GM18502 (cell line): ENCODE measurements around the gene GKN2.

Source experiments
- ATAC-seq: cut with Tn5 transposase; IDR thresholded peaks from one replicate; pipeline ENCODE4 v1.9.1; 2021; ENCODE audit warnings: mild to moderate bottlenecking; ENCODE audit not compliant: unreplicated experiment, poor library complexity

The GKN2 gene

DNA sequence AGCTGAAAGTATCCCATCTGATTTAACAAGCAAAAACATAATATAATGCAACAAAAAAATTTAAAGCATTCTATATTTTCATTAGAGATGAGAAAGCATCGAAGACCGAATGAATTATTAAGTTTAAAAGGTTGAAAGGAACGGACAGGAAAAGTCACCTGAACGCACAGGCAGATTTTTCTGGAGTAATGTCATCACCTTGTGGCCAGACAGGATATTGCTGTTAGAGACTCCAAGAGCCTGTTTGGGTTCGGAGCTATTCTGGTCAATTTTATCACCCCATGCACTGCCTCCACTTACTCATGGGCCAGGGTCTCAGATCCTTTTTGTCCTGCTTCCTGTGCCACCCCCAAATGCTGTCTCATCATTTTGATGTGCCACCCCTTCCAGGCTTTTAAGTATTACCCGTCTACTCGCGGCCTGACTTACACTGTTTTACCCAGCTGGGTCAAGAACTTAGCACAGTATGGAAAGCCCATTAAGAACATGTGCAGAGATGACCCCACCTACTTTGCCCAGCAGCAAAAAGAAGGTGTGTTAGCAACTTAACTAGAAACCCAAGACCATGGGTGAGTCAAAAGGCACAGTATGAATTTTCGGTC lies 27.3 kb downstream of the GKN2 start:
- ATAC-seq: peak; percentile 66

DNA sequence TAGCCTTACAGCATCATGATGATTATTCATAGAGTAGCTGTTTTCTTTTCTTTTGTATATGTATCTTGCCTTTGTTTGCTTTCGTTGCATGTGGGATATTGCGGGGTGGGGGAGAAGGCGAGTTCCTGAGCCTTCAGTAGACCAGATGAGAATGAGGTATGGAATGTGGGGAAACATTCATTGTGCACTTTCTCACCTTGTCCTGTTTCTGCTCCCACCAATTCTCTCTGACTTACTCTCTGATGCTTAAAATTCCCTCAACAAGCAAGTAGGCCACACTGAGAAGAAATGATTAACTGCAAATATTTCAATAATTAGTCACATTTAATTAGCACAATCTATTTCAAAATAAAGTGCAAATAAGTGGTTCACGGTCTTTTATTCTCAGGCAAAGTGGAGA lies 31.0 kb downstream of the GKN2 start:
- ATAC-seq: no peak

- no peak for ATAC-seq
These were observed 32.1 kb downstream of the GKN2 start for GRCh38 chr2:68920481-68921170.

DNA sequence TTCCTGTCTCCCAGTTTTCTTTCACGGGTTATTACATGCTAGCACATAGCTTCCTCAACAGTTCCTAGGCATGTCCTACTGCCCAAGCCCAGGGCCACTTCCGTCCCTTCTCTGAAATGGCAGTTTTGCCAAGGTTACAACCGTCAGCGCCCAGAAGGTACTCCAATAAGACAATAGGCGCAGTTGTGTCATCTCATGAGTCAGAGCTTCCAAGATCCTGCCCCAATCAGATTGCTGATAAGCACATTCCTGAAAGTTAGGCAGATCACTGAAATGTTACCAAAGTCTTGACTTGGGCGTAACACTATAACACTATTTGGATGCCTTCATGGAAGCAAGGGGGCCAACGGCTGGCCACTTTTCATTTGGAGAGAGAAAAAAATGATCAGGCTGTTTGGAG lies 34.2 kb downstream of the GKN2 start:
- no peak for ATAC-seq

- no peak for ATAC-seq
These were observed 35.5 kb downstream of the GKN2 start for GRCh38 chr2:68917034-68917718.

DNA sequence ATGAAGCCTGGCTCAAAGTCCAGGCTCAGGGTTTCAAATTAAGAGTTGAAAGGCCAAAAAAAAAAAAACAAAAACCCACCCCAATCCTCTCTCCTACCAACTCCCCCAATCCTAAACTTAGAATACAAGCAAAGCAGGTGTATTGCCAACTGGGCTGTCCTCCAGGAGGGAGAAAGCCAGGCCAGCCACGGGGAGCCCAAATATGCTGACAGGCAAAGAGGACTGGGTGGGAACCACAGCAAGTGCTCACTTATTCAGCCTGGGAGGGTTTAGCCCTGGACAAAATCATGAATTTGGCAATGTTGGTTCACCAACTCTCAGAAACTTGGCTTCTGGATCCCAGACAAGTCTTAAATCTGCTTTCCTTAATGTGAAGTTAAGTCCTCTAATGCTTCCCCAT lies 36.5 kb downstream of the GKN2 start:
- ATAC-seq: no peak

DNA sequence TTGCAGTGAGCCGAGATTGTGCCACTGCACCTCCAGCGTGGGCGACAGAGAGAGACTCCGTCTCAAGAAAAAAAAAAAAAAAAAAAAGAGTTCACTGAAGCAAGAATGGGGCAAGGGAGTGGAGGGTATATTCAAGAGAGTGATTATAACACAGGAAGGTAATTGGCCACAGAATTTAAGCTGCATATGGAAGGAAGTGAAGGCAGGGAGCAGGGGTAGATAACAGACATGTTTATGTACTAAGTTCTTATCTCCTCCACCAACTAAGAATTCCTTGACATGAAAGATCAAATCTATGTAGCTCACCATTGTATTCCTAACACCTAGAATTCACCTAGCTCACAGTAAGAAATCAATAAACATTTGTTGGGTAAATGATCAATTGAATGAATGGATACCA lies 37.3 kb downstream of the GKN2 start:
- ATAC-seq: no peak

- ATAC-seq: no peak
These were observed 39.3 kb downstream of the GKN2 start for GRCh38 chr2:68913359-68913758.

DNA sequence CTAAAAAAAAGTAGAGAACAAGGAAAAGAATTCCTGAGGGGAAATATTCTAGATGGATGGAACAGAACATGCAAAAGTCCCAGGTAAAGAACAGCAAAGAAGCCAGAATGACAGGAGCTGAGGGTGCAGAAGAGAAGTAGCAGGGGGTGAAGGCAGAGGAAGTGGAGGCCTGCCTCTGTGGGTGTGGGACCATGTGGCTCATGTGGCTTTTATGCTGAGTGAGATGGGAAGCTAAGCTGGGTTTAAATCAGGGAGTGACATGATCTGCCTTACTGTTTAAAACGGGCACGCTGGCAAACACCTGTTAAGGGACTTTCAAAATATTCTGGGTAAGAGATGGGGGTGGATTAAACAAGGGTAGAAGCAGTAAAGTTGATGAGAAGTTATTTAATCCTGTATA lies 40.0 kb downstream of the GKN2 start:
- ATAC-seq: no peak

GRCh38 chr2:68912111-68912510 lies 40.6 kb downstream of the GKN2 start:
- ATAC-seq: no peak

GRCh38 chr2:68911709-68912108 lies 41.0 kb downstream of the GKN2 start:
- ATAC-seq: no peak

DNA sequence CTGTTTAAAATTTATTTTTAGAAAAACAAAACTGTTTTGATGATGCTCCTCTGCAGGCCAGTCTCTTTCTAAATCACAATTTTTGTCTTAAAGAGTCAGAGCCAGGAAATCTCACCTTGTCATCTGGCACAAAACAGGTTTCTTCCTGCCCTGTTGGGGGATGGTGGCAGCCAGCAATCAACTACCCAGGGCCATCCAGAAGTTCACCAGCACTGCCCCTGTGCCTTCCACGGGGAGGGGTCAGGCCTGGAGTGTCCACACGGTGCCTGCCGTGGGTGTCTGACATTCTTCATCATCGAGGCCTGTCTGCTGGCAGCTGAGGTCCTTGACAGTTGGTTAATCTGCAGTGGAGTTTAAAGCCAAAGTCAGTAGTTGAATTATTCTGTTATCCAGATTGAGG lies 41.4 kb downstream of the GKN2 start:
- ATAC-seq: no peak

GRCh38 chr2:68909793-68910674 lies 42.7 kb downstream of the GKN2 start:
- ATAC-seq: peak; percentile 49

- ATAC-seq: peak; percentile 98
These were observed 44.2 kb downstream of the GKN2 start for GRCh38 chr2:68908392-68908970.

DNA sequence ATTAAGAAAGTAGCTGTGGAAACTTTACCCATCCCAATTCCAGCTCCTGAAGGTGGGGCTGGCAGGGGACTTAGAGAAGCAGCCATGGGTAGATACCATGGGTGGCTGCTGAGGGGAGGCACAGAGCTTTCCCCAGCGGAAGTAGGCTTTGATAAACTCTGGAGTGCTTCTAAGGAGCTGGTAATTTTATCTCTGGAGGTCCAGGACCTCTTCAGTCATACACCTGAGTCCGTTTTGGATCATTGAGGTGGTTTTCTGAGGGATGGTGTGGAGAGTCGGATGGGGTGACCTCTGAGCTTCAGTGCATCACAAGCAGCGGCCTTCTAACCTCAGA lies 44.8 kb downstream of the GKN2 start:
- peak; percentile 26 for ATAC-seq

DNA sequence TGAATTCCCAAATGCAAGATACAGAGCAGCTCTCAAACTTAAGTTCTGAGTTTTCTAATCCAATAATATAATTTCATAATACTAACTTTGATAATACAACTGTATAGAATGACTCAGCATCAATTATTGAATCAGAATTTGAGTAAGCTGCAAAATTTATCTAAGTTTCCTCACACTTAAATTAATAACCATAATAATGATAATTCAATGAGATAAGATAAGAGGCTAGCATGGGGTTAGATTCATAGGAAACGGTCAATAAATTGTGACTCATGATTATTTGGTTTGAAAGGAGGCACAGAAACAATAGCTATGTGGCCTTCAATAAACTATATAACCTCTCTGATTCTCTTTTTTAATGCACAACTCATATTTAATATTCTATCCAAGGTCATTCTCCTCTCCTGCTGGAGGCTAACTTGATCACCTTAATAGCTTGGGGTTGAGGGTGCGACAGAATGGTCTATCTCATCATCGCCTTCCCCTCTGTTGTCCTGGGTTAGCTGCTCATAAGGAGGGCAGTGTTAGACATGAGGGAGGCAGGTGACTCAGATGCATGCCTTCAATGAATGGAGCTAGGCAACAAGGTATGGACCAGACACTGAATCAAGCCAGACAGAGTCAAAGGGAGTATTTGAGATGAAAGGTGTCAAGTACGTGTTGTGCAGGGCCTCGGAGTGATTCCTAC lies 45.3 kb downstream of the GKN2 start:
- ATAC-seq: no peak

GRCh38 chr2:68906716-68907115 lies 46.0 kb downstream of the GKN2 start:
- ATAC-seq: no peak

DNA sequence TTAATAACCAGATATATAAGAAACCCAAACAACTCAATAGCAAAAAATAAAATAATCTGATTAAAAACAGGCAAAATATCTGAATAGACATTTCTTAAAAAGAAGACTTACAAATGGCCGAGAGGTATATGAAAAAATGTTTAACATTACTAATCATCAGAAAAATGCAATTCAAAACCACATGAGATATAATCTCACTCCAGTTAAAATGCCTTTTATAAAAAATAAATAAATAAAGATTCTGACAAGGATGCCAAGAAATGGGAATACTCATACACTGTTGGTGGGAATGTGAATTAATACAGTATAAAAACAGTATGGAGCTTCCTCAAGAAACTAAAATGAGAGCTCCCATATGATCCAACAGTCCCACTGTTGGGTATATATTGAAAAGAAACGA lies 47.6 kb downstream of the GKN2 start:
- no peak for ATAC-seq

DNA sequence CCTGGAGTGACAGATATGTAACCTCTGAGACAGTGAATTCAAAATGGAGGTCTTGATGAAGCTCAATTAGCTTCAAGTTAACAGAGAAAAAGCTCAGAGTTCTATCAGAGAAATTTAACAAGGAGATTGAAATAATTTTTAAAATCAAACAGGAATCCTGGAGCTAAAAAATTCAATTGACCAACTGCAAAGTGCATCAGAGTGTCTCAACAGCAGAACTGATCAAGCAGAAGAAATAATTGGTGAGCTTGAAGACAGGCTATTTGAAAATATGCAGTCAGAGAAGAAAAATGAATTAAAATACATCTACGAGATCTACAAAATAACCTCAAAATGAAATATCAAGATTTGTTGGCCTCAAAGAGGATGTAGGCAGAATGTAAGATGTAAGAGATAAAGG lies 51.1 kb downstream of the GKN2 start:
- no peak for ATAC-seq

- no peak for ATAC-seq
These were observed 51.5 kb downstream of the GKN2 start for GRCh38 chr2:68901199-68901514.
